Measurements from ENCODE around the gene HSPA1L.
A peak's percentile ranks its signal among the peaks of the same experiment; 100 is the strongest.
"Not testable (repeated sequence)": the region's sequence is repeated elsewhere in the genome, so short reads cannot be mapped to it uniquely, and the experiment has no call there.

HSPA1L gene

DNA sequence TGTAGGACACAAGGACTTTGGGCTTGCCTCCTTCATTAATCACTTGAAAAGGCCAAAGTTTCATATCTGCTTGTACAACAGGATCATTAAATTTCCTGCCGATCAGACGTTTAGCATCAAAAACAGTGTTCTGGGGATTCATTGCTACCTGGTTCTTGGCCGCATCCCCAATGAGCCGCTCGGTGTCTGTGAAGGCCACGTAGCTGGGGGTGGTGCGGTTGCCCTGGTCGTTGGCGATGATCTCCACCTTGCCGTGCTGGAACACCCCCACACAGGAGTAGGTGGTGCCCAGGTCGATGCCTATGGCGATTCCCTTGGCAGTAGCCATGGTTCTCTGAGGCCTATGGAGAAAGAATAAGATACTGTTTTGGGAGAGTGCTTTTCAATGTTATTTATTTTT, 3.4 kb downstream of the HSPA1L start:
- DNase-seq (no peak), ATAC-seq (no peak)
- Mint-ChIP-seq H3K4me1 (peaks cover 36% of the 10 kb centered on the region), H3K9me3 (no peaks in the 10 kb centered on the region), H3K4me3 (no peak overlapping the region), H3K27ac (peak overlapping the region; percentile 11), H3K27me3 (no peaks in the 10 kb centered on the region), H3K36me3 (ENCODE audit: low read depth) (peaks cover 2% of the 10 kb centered on the region)

GRCh38 chr6:31808599-31808998, 6.5 kb downstream of the HSPA1L start:
- H3K4me3 Mint-ChIP-seq; H3K27ac Mint-ChIP-seq; H3K9me3 Mint-ChIP-seq; ATAC-seq; H3K27me3 Mint-ChIP-seq; DNase-seq; H3K36me3 Mint-ChIP-seq (ENCODE audit: low read depth): not testable (repeated sequence)
- peaks cover 32% of the 10 kb centered on the region for H3K4me1 Mint-ChIP-seq

- DNase-seq (peak; percentile 98), ATAC-seq (peak; percentile 97)
- peaks cover 18% of the 10 kb centered on the region for H3K36me3 Mint-ChIP-seq (ENCODE audit: low read depth)
- H3K27ac Mint-ChIP-seq = peak within 1 kb of the TSS; percentile 97
- peak within 1 kb of the TSS; percentile 98 for H3K4me3 Mint-ChIP-seq
- no peaks in the 10 kb centered on the region for H3K27me3 Mint-ChIP-seq
- H3K4me1 Mint-ChIP-seq = peaks cover 24% of the 10 kb centered on the region
- H3K9me3 Mint-ChIP-seq = no peaks in the 10 kb centered on the region
Measured at GRCh38 chr6:31806470-31807272, 8.4 kb downstream of the HSPA1L start, which contains the start of gene LSM2. Gene LSM2, minus strand, starts transcription at chr6:31806966. Its CDS starts 209 bp downstream, at chr6:31806757.

GRCh38 chr6:31805939-31806469, 9.1 kb downstream of the HSPA1L start:
- peaks cover 23% of the 10 kb centered on the region for H3K36me3 Mint-ChIP-seq (ENCODE audit: low read depth)
- no peak for DNase-seq
- H3K27me3 Mint-ChIP-seq = no peaks in the 10 kb centered on the region
- H3K4me1 Mint-ChIP-seq = peaks cover 24% of the 10 kb centered on the region
- peak overlapping the region; percentile 98 for H3K4me3 Mint-ChIP-seq
- no peaks in the 10 kb centered on the region for H3K9me3 Mint-ChIP-seq
- peak overlapping the region; percentile 97 for H3K27ac Mint-ChIP-seq
- ATAC-seq = peak; percentile 37

- H3K4me1 Mint-ChIP-seq = peaks cover 41% of the 10 kb centered on the region
- H3K27me3 Mint-ChIP-seq, ATAC-seq, DNase-seq, H3K4me3 Mint-ChIP-seq, H3K9me3 Mint-ChIP-seq, H3K27ac Mint-ChIP-seq: not testable (repeated sequence)
- H3K36me3 Mint-ChIP-seq (ENCODE audit: low read depth) = peaks cover 24% of the 10 kb centered on the region
Measured at GRCh38 chr6:31801031-31801927, 13.8 kb downstream of the HSPA1L start.

DNA sequence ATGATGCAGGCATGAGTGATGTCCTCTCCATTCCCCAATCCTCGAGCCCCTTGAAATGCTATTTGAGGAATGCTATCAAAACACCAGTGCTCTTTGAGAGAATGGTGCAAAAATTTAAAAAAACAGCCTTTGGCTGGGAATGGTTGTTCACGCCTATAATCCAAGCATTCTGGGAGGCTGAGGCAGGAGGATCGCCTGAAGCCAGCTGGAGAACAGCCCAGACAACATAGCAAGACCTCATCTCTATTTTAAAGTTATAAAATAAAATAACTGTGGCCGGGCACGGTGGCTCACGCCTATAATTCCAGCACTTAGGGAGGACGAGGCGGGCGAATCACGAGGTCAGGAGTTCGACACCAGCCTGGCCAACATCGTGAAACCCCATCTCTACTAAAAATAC, 15.3 kb downstream of the HSPA1L start:
- DNase-seq (no peak), ATAC-seq (no peak)
- no peak overlapping the region for H3K27ac Mint-ChIP-seq
- peaks cover 25% of the 10 kb centered on the region for H3K36me3 Mint-ChIP-seq (ENCODE audit: low read depth)
- peaks cover 36% of the 10 kb centered on the region for H3K4me1 Mint-ChIP-seq
- H3K9me3 Mint-ChIP-seq = no peaks in the 10 kb centered on the region
- H3K27me3 Mint-ChIP-seq = no peaks in the 10 kb centered on the region
- no peak overlapping the region for H3K4me3 Mint-ChIP-seq

- H3K4me3 Mint-ChIP-seq = no peak overlapping the region
- H3K27ac Mint-ChIP-seq = peak overlapping the region; percentile 64
- DNase-seq = no peak
- H3K9me3 Mint-ChIP-seq = no peaks in the 10 kb centered on the region
- no peak for ATAC-seq
- H3K4me1 Mint-ChIP-seq = peaks cover 40% of the 10 kb centered on the region
- H3K27me3 Mint-ChIP-seq = no peaks in the 10 kb centered on the region
- peaks cover 36% of the 10 kb centered on the region for H3K36me3 Mint-ChIP-seq (ENCODE audit: low read depth)
Measured at GRCh38 chr6:31797588-31797987, 17.5 kb downstream of the HSPA1L start.

- Mint-ChIP-seq H3K9me3 (no peaks in the 10 kb centered on the region), H3K36me3 (ENCODE audit: low read depth) (peaks cover 34% of the 10 kb centered on the region), H3K4me3 (no peak overlapping the region), H3K27me3 (no peaks in the 10 kb centered on the region), H3K4me1 (peaks cover 41% of the 10 kb centered on the region), H3K27ac (peak overlapping the region; percentile 36)
- no peak for DNase-seq
- no peak for ATAC-seq
Measured at GRCh38 chr6:31796993-31797385, 18.1 kb downstream of the HSPA1L start.

DNA sequence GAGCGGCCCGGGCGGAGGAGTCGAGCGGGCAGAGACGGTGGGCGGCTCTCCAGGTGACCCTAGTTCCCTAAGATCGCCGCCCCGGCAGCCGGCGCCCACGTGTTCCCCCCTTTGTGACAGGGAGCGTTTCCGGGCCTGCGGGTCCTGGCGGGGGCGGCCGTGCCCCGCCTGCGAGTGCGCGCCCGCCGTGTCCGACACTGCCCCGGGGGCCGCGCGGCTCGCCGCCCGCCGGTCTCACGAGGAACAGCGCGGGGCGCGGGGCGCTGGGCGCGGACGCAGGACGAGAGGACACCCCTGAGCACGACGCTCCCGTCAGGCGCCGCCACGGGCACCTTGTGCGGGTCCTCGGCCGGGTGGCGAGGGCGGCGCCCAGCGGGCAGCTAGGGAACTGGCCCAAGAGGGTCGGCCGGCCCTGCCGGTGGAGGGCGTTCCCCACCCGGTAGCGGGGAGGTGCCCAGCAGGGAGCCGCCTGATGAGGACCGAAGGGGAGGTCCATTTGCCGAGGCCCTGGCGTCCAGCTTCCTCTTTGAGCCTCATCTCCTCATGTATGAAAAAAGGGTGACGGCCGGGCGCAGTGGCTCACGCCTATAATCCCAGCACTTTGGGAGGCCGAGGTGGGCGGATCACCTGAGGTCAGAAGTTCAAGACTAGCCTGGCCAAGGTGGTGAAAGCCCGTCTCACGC, 19.3 kb downstream of the HSPA1L start, which contains the start of gene VARS1:
TSS of gene VARS1 (minus strand) at position 137 of the 683 bp plus-strand sequence. CDS start 535 bp downstream, outside the sequence.
- peaks cover 45% of the 10 kb centered on the region for H3K4me1 Mint-ChIP-seq
- peak within 1 kb of the TSS; percentile 87 for H3K4me3 Mint-ChIP-seq
- peak; percentile 85 for ATAC-seq
- DNase-seq = peak; percentile 89
- peaks cover 38% of the 10 kb centered on the region for H3K36me3 Mint-ChIP-seq (ENCODE audit: low read depth)
- peak within 1 kb of the TSS; percentile 99 for H3K27ac Mint-ChIP-seq
- no peaks in the 10 kb centered on the region for H3K27me3 Mint-ChIP-seq
- H3K9me3 Mint-ChIP-seq = no peaks in the 10 kb centered on the region

GRCh38 chr6:31794866-31795615, 20.0 kb downstream of the HSPA1L start:
- H3K27me3 Mint-ChIP-seq = no peaks in the 10 kb centered on the region
- H3K9me3 Mint-ChIP-seq = no peaks in the 10 kb centered on the region
- H3K36me3 Mint-ChIP-seq (ENCODE audit: low read depth) = peaks cover 42% of the 10 kb centered on the region
- ATAC-seq (peak; percentile 4), DNase-seq (no peak)
- peaks cover 48% of the 10 kb centered on the region for H3K4me1 Mint-ChIP-seq
- peak overlapping the region; percentile 99 for H3K27ac Mint-ChIP-seq
- H3K4me3 Mint-ChIP-seq = peak overlapping the region; percentile 87

- peaks cover 50% of the 10 kb centered on the region for H3K4me1 Mint-ChIP-seq
- peak overlapping the region; percentile 87 for H3K27ac Mint-ChIP-seq
- peak overlapping the region; percentile 87 for H3K4me3 Mint-ChIP-seq
- H3K9me3 Mint-ChIP-seq = no peaks in the 10 kb centered on the region
- ATAC-seq (no peak), DNase-seq (no peak)
- H3K27me3 Mint-ChIP-seq = no peaks in the 10 kb centered on the region
- H3K36me3 Mint-ChIP-seq (ENCODE audit: low read depth) = peaks cover 46% of the 10 kb centered on the region
Measured at GRCh38 chr6:31794294-31794865, 20.7 kb downstream of the HSPA1L start.

DNA sequence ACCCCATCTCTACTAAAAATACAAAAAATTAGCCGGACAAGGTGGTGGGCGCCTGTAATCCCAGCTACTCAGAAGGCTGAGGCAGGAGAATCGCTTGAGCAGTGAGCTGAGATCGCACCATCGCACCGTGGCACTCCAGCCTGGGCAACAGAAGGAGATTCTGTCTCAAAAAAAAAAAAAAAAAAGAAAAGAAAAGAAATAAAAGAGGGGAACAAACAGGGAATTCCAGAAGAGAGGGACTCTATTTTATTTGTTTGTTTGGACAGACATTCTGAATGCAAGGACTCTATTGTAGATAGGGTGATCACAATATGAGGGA, 21.2 kb downstream of the HSPA1L start:
- not testable (repeated sequence) for H3K9me3 Mint-ChIP-seq, H3K27me3 Mint-ChIP-seq, DNase-seq, ATAC-seq
- Mint-ChIP-seq H3K27ac (peak overlapping the region; percentile 87), H3K4me3 (peak overlapping the region; percentile 87), H3K36me3 (ENCODE audit: low read depth) (peaks cover 49% of the 10 kb centered on the region), H3K4me1 (peaks cover 50% of the 10 kb centered on the region)

DNA sequence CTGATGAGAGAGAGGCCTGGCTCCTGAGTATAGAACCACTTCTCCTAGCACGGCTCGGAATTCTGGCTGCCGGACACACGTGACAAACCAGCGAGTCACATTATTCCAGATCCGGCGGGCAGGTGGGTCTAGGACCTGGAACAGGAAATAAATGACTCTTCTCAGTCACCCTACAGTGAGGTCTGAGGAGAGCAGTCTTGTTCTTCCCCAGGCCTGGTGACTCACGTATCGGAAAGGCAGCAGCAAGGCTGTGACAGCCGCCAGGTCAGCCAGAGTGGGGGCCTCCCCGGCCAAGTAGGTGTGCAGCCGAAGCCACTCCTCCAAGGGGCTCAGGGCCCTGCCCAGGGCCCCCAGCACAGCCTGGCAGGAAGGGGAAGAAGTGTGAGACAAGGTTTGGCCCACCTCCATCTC, 22.3 kb downstream of the HSPA1L start:
- H3K27me3 Mint-ChIP-seq = no peaks in the 10 kb centered on the region
- peaks cover 47% of the 10 kb centered on the region for H3K36me3 Mint-ChIP-seq (ENCODE audit: low read depth)
- H3K4me1 Mint-ChIP-seq = peaks cover 43% of the 10 kb centered on the region
- peak overlapping the region; percentile 77 for H3K27ac Mint-ChIP-seq
- peak overlapping the region; percentile 87 for H3K4me3 Mint-ChIP-seq
- DNase-seq (peak; percentile 43), ATAC-seq (peak; percentile 45)
- no peaks in the 10 kb centered on the region for H3K9me3 Mint-ChIP-seq

All from activated naive CD8-positive, alpha-beta T cell treated with anti-CD3 and anti-CD28 coated beads, Interleukin-2, amount 50 U/mL, for 24 hours (primary cell).